Lower leg skin (tissue), 4 donors: Measurements from ENCODE around the gene SETD3. TPM values are rescaled to one million over a fixed set of nuclear protein-coding genes. Genes with fewer than 3 reads are reported as not detected.

Experiments used
- DNase-seq, 2 donors: peaks; one replicate each; pipeline ENCODE4 v3.0.0-alpha.2; 2019; ENCODE audit warnings: low spot score in 2 of 2
- H3K4me3 ChIP-seq: fragments of 200-600 bp; sonication (generic); 2 replicates; pipeline ENCODE4 v1.5.1; 2017; ENCODE audit warnings: mild to moderate bottlenecking, low read depth; ENCODE audit not compliant: poor library complexity, severe bottlenecking
- POLR2A ChIP-seq, 2 donors: fragments of 450-650 bp; IDR thresholded peaks; one replicate each; pipeline ENCODE4 v1.6.1; 2016 to 2017; ENCODE audit warnings: antibody characterized with exemption in 2 of 2, mild to moderate bottlenecking in 1 of 2, moderate library complexity in 1 of 2
- WGBS, 2 donors: methylation state at CpG; one replicate each; pipeline ENCODE4 v1.1.5; 2018; 5-methylcytosine and 5-hydroxymethylcytosine counted together
- intact Hi-C: fragments of 100-400 bp; cut with DNase I; formaldehyde crosslinking; loops from one replicate; pipeline ENCODE4 v1.15.0; 2023; ENCODE audit warnings: low total_unique reads
- total RNA-seq, 4 donors: library from RNA; depleted of rRNA; stranded (reverse); fragments of >200 nt; gene quantifications; one replicate each; pipeline ENCODE4 v1.1.0, GENCODE V29; 2016
- TF ChIP-seq, protein P1 (sequence below), 3 donors: fragments of 450-650 bp; IDR thresholded peaks; one replicate each; pipeline ENCODE4 v1.5.1; 2016; ENCODE audit warnings: antibody characterized with exemption in 3 of 3, mild to moderate bottlenecking in 3 of 3, moderate library complexity in 2 of 3

SETD3 gene
- total RNA-seq, 4 donors from 2014 or later = 36.8 to 62.5 (median 47.6) TPM

DNA sequence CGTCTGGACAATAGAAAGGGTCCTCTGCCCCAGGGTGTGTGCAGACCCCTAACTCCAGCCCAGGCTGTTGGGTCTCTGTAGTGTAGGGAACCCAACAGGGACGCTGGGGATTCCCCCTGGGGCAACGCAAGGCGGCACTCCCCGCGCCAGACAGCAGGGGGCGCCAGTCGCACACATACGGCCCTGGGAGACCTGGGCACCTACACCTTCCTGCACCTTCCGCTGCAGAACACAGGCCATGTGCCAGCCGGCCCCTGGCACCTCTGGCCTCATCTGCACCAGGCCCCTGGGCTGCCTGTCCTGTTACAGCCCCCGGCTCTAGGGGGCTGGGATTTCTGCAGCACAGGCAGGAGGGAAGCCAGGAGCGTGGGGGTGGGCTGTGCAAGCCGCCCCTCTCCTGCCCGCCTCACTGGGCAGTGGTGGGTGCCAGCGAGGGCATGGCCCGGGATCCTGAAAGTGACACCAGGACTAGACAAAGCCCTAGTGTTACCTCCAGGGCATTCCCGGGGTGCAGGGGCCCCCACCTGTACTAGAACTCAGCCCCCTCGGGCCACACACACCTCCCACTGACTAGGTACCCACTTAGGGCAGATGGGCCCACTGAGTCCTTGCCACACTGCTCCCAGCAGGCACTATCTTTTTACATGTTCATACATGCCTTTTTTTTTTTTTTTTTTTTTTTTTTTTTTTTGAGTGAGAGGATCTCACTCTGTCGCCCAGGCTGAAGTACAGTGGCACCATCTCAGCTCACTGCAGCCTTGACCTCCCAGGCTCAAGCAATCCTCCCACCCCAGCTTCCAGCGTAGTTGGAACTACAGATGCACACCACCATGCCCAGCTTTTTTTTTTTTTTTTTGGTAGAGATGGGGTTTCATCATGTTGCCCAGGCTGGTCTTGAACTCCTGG, 38.0 kb upstream of the SETD3 start:
- 26 to 39% methylated on average over 14 to 20 of the region's 21 CpGs for WGBS, 2 donors
- peak; percentile 61 to 95 for DNase-seq
- intact Hi-C loops = loop anchor here (10.0 kb wide), 1 partner anchor 366 kb away; no protein-coding TSS in a partner anchor

GRCh38 chr14:99517643-99518381, 37.2 kb upstream of the SETD3 start:
- no peak overlapping the region for H3K4me3 ChIP-seq
- 49 to 70% methylated on average over 4 to 12 of the region's 16 CpGs for WGBS, 2 donors
- intact Hi-C loops = loop anchor here (10.0 kb wide), 1 partner anchor 367 kb away; no protein-coding TSS in a partner anchor
- TF ChIP-seq, protein P1, sequence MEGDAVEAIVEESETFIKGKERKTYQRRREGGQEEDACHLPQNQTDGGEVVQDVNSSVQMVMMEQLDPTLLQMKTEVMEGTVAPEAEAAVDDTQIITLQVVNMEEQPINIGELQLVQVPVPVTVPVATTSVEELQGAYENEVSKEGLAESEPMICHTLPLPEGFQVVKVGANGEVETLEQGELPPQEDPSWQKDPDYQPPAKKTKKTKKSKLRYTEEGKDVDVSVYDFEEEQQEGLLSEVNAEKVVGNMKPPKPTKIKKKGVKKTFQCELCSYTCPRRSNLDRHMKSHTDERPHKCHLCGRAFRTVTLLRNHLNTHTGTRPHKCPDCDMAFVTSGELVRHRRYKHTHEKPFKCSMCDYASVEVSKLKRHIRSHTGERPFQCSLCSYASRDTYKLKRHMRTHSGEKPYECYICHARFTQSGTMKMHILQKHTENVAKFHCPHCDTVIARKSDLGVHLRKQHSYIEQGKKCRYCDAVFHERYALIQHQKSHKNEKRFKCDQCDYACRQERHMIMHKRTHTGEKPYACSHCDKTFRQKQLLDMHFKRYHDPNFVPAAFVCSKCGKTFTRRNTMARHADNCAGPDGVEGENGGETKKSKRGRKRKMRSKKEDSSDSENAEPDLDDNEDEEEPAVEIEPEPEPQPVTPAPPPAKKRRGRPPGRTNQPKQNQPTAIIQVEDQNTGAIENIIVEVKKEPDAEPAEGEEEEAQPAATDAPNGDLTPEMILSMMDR (IDR thresholded peaks at IDR 0.05) = no peak
- TF ChIP-seq POLR2A (IDR thresholded peaks at IDR 0.05) = no peak
- peak in 1 of 2 donors; percentile 81 for DNase-seq

More for the DNA sequence above, 38.0 kb upstream of the SETD3 start:
- no peak for TF ChIP-seq POLR2A (IDR thresholded peaks at IDR 0.05)
- TF ChIP-seq, protein P1 (IDR thresholded peaks at IDR 0.05) = peak in 1 of 3 donors; percentile 89
- H3K4me3 ChIP-seq = no peak overlapping the region

DNA sequence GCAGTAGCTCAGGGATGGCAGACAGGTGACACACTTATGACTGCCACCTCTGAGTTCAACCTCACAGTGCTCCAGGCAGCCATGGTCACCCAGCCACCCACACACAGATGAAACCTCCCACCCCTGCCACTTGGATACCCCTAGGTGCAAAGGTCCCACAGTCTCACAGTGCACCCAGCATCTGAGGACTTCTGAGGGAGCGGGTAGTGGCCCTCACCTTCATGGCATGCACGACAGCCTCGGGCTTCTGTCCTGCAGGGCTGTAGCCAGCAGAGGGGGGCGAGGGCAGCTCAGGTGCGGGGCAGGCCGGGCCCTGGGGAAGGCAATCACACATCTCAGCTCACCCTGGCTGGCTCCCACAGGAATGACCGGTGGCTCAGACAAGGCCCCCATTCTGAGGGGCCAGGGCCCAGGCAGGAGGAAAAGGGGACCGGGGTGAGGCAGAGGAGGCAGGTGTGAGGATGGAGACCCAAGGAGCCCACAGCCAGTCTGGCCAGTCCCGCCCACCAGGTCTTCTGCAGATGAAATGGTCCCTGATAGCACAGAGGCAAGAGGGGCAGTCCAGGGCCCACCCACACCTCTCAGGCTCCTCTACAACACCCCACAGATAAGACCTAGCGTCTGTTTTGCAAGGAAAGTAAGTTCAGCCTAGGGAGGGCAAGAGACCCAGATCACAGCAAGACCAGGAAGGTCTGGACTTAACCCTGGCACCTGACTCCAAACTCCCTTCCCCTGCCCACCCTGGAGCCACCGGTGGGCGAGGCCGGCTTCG, 36.4 kb upstream of the SETD3 start:
- intact Hi-C loops = loop anchor here (10.0 kb wide), 1 partner anchor 368 kb away; no protein-coding TSS in a partner anchor
- WGBS, 2 donors = 78 to 83% methylated on average over 12 to 13 of the region's 14 CpGs

DNA sequence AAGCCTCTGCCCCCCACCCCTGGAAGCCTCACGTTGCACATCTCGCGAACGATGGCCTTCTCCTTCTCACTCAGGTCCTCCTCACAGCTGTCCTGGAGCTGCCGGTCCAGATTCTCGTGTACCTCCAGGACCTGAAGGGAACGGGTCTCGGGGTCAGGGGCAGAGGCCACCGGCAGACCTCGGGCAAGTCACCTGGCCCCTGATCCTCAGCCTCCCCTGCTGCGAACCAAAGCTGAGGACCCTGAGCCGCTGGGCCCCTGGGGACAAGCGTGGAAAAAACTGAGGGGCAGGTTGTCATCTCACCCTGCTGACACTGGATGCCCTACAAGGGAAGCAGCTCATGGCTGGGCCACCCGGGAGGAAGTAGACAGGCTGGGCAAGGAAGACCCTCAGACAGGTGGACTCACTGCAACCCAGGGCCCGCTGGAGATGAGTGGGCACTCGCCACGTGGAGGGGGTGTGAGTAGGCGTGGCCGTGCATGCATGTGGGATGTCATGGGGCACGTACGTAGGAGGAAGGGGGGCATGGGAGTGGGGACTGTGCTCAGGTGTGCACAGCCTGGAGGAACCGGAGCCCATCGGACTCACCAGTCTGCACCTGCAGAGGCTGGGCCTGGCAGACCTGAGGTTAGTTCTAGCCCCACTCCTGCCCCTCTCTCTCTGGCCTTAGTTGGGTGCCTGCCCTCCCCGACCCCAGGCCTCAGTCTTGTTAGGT, 35.7 kb upstream of the SETD3 start:
- DNase-seq = peak in 1 of 2 donors; percentile 83
- no peak overlapping the region for H3K4me3 ChIP-seq
- TF ChIP-seq, protein P1 (IDR thresholded peaks at IDR 0.05) = no peak
- no peak for TF ChIP-seq POLR2A (IDR thresholded peaks at IDR 0.05)
- 72 to 76% methylated on average over 19 of the region's 24 CpGs for WGBS, 2 donors
- intact Hi-C loops = loop anchor here (10.0 kb wide), 1 partner anchor 368 kb away; no protein-coding TSS in a partner anchor

More for the DNA sequence above, 36.4 kb upstream of the SETD3 start:
- TF ChIP-seq, protein P1 (IDR thresholded peaks at IDR 0.05) = no peak
- TF ChIP-seq POLR2A (IDR thresholded peaks at IDR 0.05) = no peak
- H3K4me3 ChIP-seq = no peak overlapping the region
- DNase-seq = peak in 1 of 2 donors; percentile 82
